ENCODE data around the gene EFCAB9. TPM values are rescaled to one million over a fixed set of nuclear protein-coding genes. Genes with fewer than 3 reads are reported as not detected.

The EFCAB9 gene
- total and polyA plus RNA-seq, 2 of the 13 experiments (the other 11 are each of a cell fraction or from before 2014, with no cell fraction given), result not detected

GRCh38 chr5:172188033-172188892 lies 5.7 kb upstream of the EFCAB9 start, which contains the start of gene STK10 (continued):
- TF ChIP-seq, protein P1, sequence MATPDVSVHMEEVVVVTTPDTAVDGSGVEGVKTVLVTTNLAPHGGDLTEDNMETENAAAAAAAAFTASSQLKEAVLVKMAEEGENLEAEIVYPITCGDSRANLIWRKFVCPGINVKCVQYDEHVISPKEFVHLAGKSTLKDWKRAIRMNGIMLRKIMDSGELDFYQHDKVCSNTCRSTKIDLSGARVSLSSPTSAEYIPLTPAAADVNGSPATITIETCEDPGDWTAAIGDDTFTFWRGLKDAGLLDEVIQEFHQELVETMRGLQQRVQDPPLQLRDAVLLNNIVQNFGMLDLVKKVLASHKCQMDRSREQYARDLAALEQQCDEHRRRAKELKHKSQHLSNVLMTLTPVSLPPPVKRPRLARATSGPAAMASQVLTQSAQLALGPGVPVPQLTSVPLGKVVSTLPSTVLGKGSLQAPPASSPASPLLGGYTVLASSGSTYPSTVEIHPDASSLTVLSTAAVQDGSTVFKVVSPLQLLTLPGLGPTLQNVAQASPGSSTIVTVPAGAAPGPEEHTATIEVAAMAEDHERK (CRISPR knock-in tag; IDR thresholded peaks at IDR 0.05; ENCODE audit: low read depth), result no peak
- TF ChIP-seq PLRG1 (conservative IDR thresholded peaks at IDR 0.05), result no peak
- TF ChIP-seq HOXD1 (CRISPR knock-in tag; IDR thresholded peaks at IDR 0.05), result peak; percentile 74; the same call in 1 of the 2 replicates
- peak; percentile 72; the same call in 1 of the 2 replicates for TF ChIP-seq PHF20 (CRISPR knock-in tag; IDR thresholded peaks at IDR 0.05)
- TF ChIP-seq ZNF644 (CRISPR knock-in tag; IDR thresholded peaks at IDR 0.05; ENCODE audit: low read depth), result no peak
- TF ChIP-seq ZNF44 (CRISPR knock-in tag; IDR thresholded peaks at IDR 0.05), result no peak
- peak; percentile 88; the same call in 1 of the 2 replicates for TF ChIP-seq BRCA1 (CRISPR knock-in tag; IDR thresholded peaks at IDR 0.05)
- TF ChIP-seq RNF219 (CRISPR knock-in tag; IDR thresholded peaks at IDR 0.05), result no peak
- TF ChIP-seq HMG20A (CRISPR knock-in tag; IDR thresholded peaks at IDR 0.05; ENCODE audit: borderline replicate concordance), result peak; percentile 24; the same call in 1 of the 2 replicates
- TF ChIP-seq ZNF746 (CRISPR knock-in tag; IDR thresholded peaks at IDR 0.05), result 0 out of 2 replicates have a peak, but pooled peaks have one; percentile 52
- TF ChIP-seq ZNF567 (CRISPR knock-in tag; IDR thresholded peaks at IDR 0.05; ENCODE audit: borderline replicate concordance), result peak; percentile 50; the same call in 1 of the 2 replicates
- no peak for TF ChIP-seq ZNF678 (CRISPR knock-in tag; IDR thresholded peaks at IDR 0.05)
- TF ChIP-seq, protein P2, sequence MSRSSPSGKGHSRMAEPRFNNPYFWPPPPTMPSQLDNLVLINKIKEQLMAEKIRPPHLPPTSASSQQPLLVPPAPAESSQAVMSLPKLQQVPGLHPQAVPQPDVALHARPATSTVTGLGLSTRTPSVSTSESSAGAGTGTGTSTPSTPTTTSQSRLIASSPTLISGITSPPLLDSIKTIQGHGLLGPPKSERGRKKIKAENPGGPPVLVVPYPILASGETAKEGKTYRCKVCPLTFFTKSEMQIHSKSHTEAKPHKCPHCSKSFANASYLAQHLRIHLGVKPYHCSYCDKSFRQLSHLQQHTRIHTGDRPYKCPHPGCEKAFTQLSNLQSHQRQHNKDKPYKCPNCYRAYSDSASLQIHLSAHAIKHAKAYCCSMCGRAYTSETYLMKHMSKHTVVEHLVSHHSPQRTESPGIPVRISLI (CRISPR knock-in tag; IDR thresholded peaks at IDR 0.05; ENCODE audit: borderline replicate concordance), result 0 out of 2 replicates have a peak, but pooled peaks have one; percentile 27
- TF ChIP-seq SP4 (CRISPR knock-in tag; IDR thresholded peaks at IDR 0.05), result peak; percentile 93
- TF ChIP-seq CBX5 (CRISPR knock-in tag; IDR thresholded peaks at IDR 0.05; ENCODE audit: borderline replicate concordance), result peak; percentile 79; the same call in 1 of the 2 replicates
- peak; percentile 47 for TF ChIP-seq RBM39 (IDR thresholded peaks at IDR 0.05; ENCODE audit: low read depth, low read length, poor library complexity, severe bottlenecking)
- TF ChIP-seq, protein P3, sequence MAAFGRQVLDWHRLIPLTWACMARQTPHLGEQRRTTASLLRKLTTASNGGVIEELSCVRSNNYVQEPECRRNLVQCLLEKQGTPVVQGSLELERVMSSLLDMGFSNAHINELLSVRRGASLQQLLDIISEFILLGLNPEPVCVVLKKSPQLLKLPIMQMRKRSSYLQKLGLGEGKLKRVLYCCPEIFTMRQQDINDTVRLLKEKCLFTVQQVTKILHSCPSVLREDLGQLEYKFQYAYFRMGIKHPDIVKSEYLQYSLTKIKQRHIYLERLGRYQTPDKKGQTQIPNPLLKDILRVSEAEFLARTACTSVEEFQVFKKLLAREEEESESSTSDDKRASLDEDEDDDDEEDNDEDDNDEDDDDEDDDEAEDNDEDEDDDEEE (CRISPR knock-in tag; IDR thresholded peaks at IDR 0.05), result 0 out of 2 replicates have a peak, but pooled peaks have one; percentile 61
- TF ChIP-seq TEAD3 (CRISPR knock-in tag; optimal IDR thresholded peaks at IDR 0.05; ENCODE audit: borderline replicate concordance), result peak; percentile 40
- peak; percentile 67; the same call in 1 of the 2 replicates for TF ChIP-seq ARHGAP35 (CRISPR knock-in tag; IDR thresholded peaks at IDR 0.05; ENCODE audit: borderline replicate concordance)
- no peak for TF ChIP-seq ZNF260 (CRISPR knock-in tag; IDR thresholded peaks at IDR 0.05; ENCODE audit: borderline replicate concordance, low read depth)
- TF ChIP-seq, protein P4, sequence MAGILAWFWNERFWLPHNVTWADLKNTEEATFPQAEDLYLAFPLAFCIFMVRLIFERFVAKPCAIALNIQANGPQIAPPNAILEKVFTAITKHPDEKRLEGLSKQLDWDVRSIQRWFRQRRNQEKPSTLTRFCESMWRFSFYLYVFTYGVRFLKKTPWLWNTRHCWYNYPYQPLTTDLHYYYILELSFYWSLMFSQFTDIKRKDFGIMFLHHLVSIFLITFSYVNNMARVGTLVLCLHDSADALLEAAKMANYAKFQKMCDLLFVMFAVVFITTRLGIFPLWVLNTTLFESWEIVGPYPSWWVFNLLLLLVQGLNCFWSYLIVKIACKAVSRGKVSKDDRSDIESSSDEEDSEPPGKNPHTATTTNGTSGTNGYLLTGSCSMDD (CRISPR knock-in tag; IDR thresholded peaks at IDR 0.05), result 0 out of 2 replicates have a peak, but pooled peaks have one; percentile 10
- TF ChIP-seq ZNF629 (CRISPR knock-in tag; conservative IDR thresholded peaks at IDR 0.05), result peak; percentile 92
